LNCaP clone FGC (cell line): Measurements from ENCODE around the gene SIGMAR1.

Source experiments
- DNase-seq: peaks from one replicate; pipeline ENCODE4 v3.0.0-alpha.2; 2011; ENCODE audit warnings: low read depth
- H3K4me3 ChIP-seq: 2 replicates; pipeline ENCODE4 v1.5.1; 2011; ENCODE audit warnings: mild to moderate bottlenecking, low read depth, low read length, control low read depth
- CTCF ChIP-seq: IDR thresholded peaks from 2 replicates; pipeline ENCODE4 v1.5.1; 2012; ENCODE audit warnings: mild to moderate bottlenecking; ENCODE audit not compliant: control insufficient read depth, insufficient read depth; ENCODE audit errors: extremely low read depth

SIGMAR1 gene

GRCh38 chr9:34664281-34665066 is 26.9 kb upstream of the SIGMAR1 start:
- peak overlapping the region; percentile 39 for H3K4me3 ChIP-seq
- TF ChIP-seq CTCF: peak; percentile 85
- no peak for DNase-seq

- no peak for DNase-seq
- H3K4me3 ChIP-seq: no peak overlapping the region
- no peak for TF ChIP-seq CTCF
Measured at GRCh38 chr9:34663303-34663605, 25.7 kb upstream of the SIGMAR1 start.

- no peak for TF ChIP-seq CTCF
- no peak within 1 kb of the TSS for H3K4me3 ChIP-seq
- no peak for DNase-seq
Measured at GRCh38 chr9:34662526-34663302, 25.1 kb upstream of the SIGMAR1 start, which contains the start of gene CCL27. CCL27 (minus strand) TSS chr9:34662657; CDS start chr9:34662633, 24 bp downstream.

GRCh38 chr9:34659592-34660253 is 22.1 kb upstream of the SIGMAR1 start:
- no peak for DNase-seq
- no peak for TF ChIP-seq CTCF
- no peak overlapping the region for H3K4me3 ChIP-seq

GRCh38 chr9:34658461-34658860 is 20.9 kb upstream of the SIGMAR1 start:
- H3K4me3 ChIP-seq: no peak overlapping the region
- no peak for TF ChIP-seq CTCF
- DNase-seq: no peak

GRCh38 chr9:34656992-34657391 is 19.4 kb upstream of the SIGMAR1 start:
- no peak for DNase-seq
- H3K4me3 ChIP-seq: no peak overlapping the region
- no peak for TF ChIP-seq CTCF
